Right atrium auricular region (tissue), 2 donors: ENCODE measurements around the gene GRIN3A. TPM values are rescaled to one million over a fixed set of nuclear protein-coding genes. Genes with fewer than 3 reads are reported as not detected.

Source experiments
- DNase-seq: peaks from one replicate; pipeline ENCODE4 v3.0.0-alpha.2; 2019; ENCODE audit warnings: low spot score
- H3K27ac ChIP-seq, 2 donors: fragments of 200-600 bp; sonication (generic); 1 replicate in 1 of 2; 2 replicates in 1 of 2; pipeline ENCODE4 v1.5.1; 2016 to 2019
- H3K27me3 ChIP-seq, 2 donors: fragments of 200-600 bp; sonication (generic); one replicate each; pipeline versions ENCODE4 v1.5.1 to v1.6.0; 2017 to 2019
- H3K36me3 ChIP-seq: fragments of 200-600 bp; sonication (generic); one replicate; pipeline ENCODE4 v1.5.1; 2016
- H3K4me1 ChIP-seq, 2 donors: fragments of 200-600 bp; sonication (generic); one replicate each; pipeline versions ENCODE4 v1.5.1 to v1.6.0; 2017 to 2019
- H3K4me3 ChIP-seq, 2 donors: fragments of 200-600 bp; sonication (generic); 1 replicate in 1 of 2; 2 replicates in 1 of 2; pipeline ENCODE4 v1.5.1; 2017 to 2019; ENCODE audit warnings: mild to moderate bottlenecking in 1 of 2, moderate library complexity in 1 of 2
- H3K9me3 ChIP-seq, 2 donors: fragments of 200-600 bp; sonication (generic); one replicate each; pipeline ENCODE4 v1.5.1; 2019
- CTCF ChIP-seq, 2 donors: fragments of 200-600 bp; sonication (generic); IDR thresholded peaks; one replicate each; pipeline ENCODE4 v1.5.1; 2019; ENCODE audit warnings: antibody characterized with exemption in 2 of 2
- total RNA-seq, 2 donors: library from RNA; depleted of rRNA; stranded (reverse); fragments of >200 nt; gene quantifications; one replicate each; pipeline ENCODE4 v1.1.0, GENCODE V29; 2016

GRIN3A gene
- total RNA-seq, 2 donors from 2014 or later = 0.44 TPM; not detected in 1

- H3K36me3 ChIP-seq = no peaks in the 10 kb centered on the region
Observed at GRCh38 chr9:101684665-101685064, 53.8 kb downstream of the GRIN3A start.

GRCh38 chr9:101683236-101683635, 55.2 kb downstream of the GRIN3A start:
- no peak for TF ChIP-seq CTCF (IDR thresholded peaks at IDR 0.05)

More at GRCh38 chr9:101684665-101685064, 53.8 kb downstream of the GRIN3A start:
- Histone ChIP-seq H3K4me1 (no peaks in the 10 kb centered on the region), H3K27ac (no peak overlapping the region), H3K27me3 (no peaks in the 10 kb centered on the region), H3K9me3 (no peaks in the 10 kb centered on the region), H3K4me3 (no peak overlapping the region)
- TF ChIP-seq CTCF (IDR thresholded peaks at IDR 0.05) = no peak
- DNase-seq = no peak

GRCh38 chr9:101677861-101678260, 60.6 kb downstream of the GRIN3A start:
- H3K27ac ChIP-seq = no peak overlapping the region
- no peaks in the 10 kb centered on the region for H3K4me1 ChIP-seq
- no peaks in the 10 kb centered on the region for H3K36me3 ChIP-seq
- H3K27me3 ChIP-seq = no peaks in the 10 kb centered on the region
- H3K4me3 ChIP-seq = no peak overlapping the region
- no peak for DNase-seq
- H3K9me3 ChIP-seq = no peaks in the 10 kb centered on the region
- no peak for TF ChIP-seq CTCF (IDR thresholded peaks at IDR 0.05)

More at GRCh38 chr9:101683236-101683635, 55.2 kb downstream of the GRIN3A start:
- Histone ChIP-seq H3K27me3 (no peaks in the 10 kb centered on the region), H3K4me3 (no peak overlapping the region), H3K9me3 (no peaks in the 10 kb centered on the region), H3K27ac (no peak overlapping the region), H3K36me3 (no peaks in the 10 kb centered on the region), H3K4me1 (no peaks in the 10 kb centered on the region)
- no peak for DNase-seq

DNA sequence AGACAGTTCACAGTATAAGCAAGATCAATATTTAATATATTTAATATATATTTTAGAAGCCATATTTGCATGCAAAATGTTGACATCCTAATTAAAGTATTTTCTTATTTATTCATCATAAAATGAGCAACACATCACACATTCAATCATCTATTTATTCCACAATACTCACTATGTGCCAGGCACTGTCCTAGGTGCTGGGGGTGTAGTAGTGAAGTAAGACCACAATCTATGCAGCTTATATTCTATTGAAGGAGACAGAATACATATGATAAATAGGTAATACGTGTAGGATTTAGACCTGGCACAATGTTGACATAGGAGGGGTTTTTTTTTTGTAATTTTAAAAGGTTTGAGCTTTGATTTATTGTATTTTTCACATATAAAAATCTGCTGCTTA, 63.1 kb downstream of the GRIN3A start:
- Histone ChIP-seq H3K27ac (no peak overlapping the region), H3K9me3 (no peaks in the 10 kb centered on the region), H3K36me3 (no peaks in the 10 kb centered on the region), H3K27me3 (no peaks in the 10 kb centered on the region), H3K4me3 (no peak overlapping the region), H3K4me1 (no peaks in the 10 kb centered on the region)
- DNase-seq = no peak
- TF ChIP-seq CTCF (IDR thresholded peaks at IDR 0.05) = no peak

GRCh38 chr9:101674165-101674564, 64.3 kb downstream of the GRIN3A start:
- Histone ChIP-seq H3K27ac (no peak overlapping the region), H3K4me1 (no peaks in the 10 kb centered on the region), H3K9me3 (no peaks in the 10 kb centered on the region), H3K27me3 (no peaks in the 10 kb centered on the region), H3K36me3 (no peaks in the 10 kb centered on the region), H3K4me3 (no peak overlapping the region)
- TF ChIP-seq CTCF (IDR thresholded peaks at IDR 0.05) = no peak
- DNase-seq = no peak

- no peaks in the 10 kb centered on the region for H3K27me3 ChIP-seq
- no peak overlapping the region for H3K4me3 ChIP-seq
- no peak for TF ChIP-seq CTCF (IDR thresholded peaks at IDR 0.05)
- H3K4me1 ChIP-seq = no peaks in the 10 kb centered on the region
- H3K27ac ChIP-seq = no peak overlapping the region
- DNase-seq = no peak
- H3K36me3 ChIP-seq = no peaks in the 10 kb centered on the region
- H3K9me3 ChIP-seq = no peaks in the 10 kb centered on the region
Observed at GRCh38 chr9:101673642-101674041, 64.8 kb downstream of the GRIN3A start.
